ENCODE data around the gene TCAIM.

DNA sequence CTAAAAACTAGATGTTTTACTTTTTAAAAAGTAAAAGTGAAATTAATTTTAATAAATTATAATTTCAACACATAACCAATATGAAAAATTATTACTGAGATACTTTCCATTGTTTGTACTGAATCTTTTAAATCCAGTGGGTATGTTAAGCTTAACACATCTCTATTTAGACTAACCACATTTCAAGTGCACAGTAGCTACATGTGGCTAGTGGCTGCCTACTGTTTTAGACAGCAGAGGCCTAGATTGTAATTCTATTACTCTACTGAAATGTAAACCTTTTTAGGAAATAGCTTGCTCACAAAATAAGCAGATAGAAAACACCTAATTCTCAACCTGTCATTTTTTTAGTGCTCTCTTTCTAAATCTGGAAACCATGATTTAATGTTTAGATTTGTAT is 4.9 kb downstream of the TCAIM start:
- TF ChIP-seq CTCF (IDR thresholded peaks at IDR 0.05; ENCODE audit: low read depth, low read length, poor library complexity, severe bottlenecking) (no peak), EZH2phosphoT487 (IDR thresholded peaks at IDR 0.05; ENCODE audit: borderline replicate concordance, low read length) (no peak)

All from DOHH2 (cell line).